ENCODE results near the gene OVOL2.

OVOL2 gene

DNA sequence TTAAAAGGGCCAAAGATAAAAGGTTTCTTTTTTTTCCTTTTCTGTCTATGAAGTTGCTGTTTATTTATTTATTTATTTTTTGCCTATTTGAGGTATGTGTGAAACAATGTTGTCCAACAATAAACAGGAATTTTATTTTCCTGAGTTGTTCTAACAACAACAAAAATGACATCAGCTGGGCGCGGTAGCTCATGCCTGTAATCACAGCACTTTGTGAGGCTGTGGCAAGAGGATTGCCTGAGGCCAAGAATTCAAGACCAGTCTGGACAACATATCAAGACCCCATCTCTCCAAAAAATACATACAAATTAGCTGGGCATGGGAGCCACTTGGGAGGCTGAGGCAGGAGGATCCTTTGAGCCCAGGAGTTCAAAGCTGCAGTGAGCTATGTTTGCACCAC lies 44.8 kb downstream of the OVOL2 start:
- no peak for DNase-seq (ENCODE audit: low read depth)

DNA sequence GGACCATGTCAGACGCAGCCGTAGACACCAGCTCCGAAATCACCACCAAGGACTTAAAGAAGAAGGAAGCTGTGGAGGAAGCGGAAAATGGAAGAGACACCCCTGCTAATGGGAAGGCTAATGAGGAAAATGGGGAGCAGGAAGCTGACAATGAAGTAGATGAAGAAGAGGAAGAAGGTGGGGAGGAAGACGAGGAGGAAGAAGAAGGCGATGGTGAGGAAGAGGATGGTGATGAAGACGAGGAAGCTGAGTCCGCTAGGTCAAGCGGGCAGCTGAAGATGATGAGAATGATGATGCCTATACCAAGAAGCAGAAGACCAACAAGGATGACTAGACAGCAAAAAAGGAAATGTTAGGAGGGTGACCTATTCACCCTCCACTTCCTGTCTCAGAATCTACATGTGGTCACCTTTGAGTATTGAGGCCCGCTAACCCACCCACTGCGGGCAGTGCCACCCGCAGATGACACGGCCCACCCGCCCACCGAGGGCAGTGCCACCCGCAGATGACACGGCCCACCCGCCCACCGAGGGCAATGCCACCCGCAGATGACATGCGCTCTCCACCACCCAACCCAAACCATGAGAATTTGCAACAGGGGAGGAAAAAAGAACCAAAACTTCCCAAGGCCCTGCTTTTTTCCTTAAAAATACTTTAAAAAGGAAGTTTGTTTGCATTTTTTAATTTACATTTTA lies 45.6 kb downstream of the OVOL2 start:
- no peak for DNase-seq (ENCODE audit: low read depth)

DNA sequence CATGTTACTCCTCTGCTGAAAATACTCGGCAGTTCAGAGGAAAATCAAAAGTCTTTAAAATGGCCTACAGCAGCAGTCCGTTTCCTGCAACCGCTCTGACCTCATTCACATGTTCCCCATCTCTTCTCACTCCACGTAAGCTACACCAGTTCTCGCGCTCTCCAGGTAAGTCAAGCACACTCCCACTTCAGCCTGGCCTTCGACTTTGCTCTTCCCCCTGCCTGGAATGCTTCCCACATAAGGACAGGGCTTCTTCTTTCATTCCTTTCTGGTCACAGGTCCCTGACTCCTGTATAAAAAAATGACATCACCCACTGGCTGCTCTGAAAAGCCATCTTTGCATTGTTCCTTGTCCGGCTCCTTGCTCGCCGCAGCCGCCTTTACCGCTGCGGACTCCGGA lies 46.2 kb downstream of the OVOL2 start:
- DNase-seq (ENCODE audit: low read depth), result no peak

DNA sequence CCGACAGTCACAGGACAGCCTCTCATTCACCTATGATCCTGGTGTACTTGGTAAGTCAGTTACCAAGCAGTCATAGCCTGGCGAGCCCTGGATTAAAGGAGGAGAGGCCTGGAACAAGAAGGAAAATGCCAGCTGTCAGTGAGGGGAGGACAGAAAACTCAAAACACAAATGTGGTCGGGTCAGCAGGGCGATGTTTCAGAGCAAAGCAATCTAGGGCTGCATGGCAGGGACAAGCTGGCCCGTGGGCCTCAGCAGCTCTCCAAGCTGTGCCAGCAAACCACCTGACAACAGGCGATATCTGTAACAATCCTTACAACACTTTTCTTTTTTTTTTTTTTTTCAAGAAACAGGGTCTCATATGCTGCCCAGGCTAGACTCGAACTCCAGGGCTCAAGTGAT lies 48.6 kb downstream of the OVOL2 start:
- no peak for DNase-seq (ENCODE audit: low read depth)

DNA sequence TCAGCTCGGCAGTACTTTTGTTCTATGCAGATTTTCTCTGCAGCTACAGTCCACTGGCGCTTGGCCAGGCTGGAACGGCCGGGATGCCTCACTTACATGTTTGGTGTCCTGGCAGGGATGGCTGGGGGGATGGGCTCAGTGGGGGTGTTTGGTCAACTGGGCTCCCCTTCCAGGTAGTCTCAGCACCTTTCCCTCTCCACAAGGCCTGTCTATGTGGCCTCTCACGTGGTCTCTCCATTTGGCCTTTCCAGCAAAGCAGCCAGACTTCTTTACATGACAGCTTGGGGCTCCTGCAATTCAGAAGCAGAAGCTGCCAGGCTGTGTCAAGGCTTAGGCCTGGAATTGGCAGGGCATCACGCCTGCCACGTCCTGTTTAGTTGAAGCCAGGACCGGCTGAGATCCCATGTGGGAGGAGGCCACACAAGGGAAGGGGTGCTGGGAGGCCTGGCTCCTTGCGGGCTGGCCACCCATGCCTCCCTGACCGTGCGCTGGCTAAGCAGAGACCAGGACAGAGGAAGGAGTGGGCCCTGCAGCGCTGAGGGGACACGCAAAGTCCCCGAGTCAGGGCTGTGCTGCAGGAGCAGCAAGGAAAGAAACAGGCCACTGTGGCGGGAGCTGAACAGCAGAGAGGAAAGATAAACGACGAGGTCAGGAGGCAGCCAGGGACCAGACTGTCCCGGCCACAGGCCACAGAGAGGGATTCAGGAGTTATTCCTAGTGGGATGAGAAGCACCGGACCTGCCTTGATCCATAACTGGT lies 50.0 kb downstream of the OVOL2 start:
- DNase-seq (ENCODE audit: low read depth), result no peak

DNA sequence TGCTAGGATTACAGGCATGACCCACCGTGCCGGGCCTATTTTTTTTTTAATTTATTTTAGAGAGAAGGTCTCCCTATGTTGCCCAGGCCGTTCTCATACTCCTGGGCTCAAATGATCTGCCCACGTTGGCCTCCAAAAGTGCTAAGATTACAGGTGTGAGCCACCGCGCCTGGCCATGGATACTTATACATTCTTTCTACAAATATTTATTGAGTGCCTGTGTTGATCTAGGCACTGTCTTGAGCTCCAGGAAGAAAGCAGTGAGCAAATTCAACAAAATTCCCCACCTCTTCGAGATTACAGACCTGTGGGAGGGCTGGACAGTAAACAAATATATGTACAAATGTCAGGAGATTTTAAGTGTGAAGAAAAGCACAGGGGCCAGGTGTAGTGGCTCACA lies 51.0 kb downstream of the OVOL2 start:
- no peak for DNase-seq (ENCODE audit: low read depth)

DNA sequence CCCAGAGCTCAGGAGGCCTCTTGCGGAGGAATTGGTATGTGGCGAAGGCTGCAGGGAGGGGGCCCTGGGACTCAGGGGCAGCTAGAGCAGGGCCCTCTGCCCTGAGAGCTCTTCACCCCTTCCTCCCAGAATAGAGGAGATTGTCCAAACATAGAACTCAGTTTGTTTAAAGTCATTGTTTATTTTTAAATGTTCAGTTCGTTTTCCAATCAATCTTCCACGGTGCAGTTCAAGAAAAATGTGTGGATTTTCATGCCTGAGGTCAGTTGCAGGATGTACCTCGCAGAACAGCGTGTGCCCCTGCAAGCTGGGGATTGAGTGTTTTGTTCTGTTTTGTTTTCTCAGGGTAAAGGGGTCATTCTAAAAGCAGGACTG lies 51.7 kb downstream of the OVOL2 start:
- no peak for DNase-seq (ENCODE audit: low read depth)

DNA sequence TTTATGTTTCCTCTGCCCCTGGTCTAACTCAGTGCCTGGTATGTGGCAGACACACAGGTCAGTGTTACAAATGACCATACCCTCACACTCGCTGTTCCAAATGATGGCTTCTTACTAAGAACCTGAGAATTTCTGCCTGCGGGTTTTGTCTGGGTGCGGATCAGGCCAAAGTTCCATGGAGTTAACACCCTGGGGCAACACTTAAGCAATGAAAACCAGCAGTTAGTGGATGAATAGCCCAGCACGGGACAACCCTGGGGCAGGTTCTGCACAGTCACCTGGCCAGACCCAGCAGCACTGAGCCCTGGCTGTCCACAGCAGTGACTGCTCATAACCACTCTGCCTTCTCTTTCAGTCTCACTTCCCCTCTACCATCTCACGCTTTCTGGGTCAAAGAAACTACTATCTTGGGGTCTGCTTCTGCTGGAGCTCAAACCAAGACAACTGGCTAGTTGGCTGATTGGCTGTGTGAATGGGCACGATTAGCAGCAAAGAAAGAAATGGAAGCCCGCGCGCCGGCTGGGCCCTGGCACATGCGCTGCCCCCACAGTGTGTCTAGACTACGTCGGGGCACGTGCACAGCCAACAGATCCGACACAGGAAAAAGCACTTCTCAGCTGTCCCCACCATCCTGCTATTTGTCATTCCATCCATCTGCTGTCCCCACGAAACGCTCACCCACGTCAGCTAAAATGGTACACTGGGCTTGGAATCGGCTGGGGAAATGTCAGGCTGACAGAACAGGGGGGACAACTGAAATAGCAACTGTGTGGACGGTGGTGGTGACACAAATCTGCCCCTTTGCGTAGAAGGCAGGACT lies 52.3 kb downstream of the OVOL2 start:
- no peak for DNase-seq (ENCODE audit: low read depth)

DNA sequence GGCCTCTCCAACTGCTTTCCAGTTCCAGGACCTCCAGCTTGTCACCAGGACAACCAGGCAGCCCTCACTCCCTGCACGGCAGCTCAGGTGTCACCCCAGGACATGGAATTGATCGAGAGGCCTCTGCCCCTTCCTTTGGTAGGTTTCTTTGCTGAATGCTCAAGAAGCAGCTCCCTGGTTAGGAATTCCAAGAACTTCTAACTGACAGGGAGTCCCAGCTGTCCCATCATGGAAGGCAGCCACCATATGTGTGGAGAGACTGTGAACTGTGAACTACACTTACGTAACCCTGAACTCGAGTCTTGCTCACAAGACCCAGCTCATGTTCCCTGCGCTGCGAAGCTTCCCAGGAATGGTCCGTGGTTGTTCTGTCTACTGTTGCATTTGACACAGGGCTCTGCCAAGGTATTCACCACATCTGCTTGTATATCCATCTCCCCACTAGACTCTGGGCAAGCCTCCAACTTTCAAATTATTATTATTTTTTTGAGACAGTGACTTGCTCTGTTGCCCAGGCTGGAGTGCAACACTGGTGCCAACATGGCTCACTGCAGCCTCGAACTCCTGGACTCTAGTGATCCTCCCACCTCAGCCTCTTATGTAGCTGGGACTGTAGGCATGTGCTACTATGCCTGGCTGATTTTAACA lies 53.2 kb downstream of the OVOL2 start:
- DNase-seq (ENCODE audit: low read depth), result no peak

DNA sequence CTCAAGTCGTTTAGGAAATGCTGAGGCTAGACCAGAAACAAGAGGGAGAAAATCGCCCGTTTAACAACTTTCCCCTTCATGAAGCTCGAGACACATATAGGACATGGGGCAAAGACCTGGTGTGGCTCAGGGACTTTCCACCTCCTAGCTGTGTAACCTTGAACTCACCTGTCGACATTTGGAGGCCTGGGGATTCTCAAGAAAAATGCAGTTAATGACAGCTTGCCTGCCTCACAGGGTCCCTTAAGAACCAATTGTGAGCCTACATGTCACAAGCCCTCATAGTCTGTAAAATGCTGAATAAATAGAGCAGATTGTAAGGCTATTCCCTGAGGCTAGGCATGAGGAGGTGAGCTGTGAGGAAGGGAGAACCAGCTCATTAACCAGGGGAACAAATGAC lies 53.8 kb downstream of the OVOL2 start:
- DNase-seq (ENCODE audit: low read depth), result no peak

DNA sequence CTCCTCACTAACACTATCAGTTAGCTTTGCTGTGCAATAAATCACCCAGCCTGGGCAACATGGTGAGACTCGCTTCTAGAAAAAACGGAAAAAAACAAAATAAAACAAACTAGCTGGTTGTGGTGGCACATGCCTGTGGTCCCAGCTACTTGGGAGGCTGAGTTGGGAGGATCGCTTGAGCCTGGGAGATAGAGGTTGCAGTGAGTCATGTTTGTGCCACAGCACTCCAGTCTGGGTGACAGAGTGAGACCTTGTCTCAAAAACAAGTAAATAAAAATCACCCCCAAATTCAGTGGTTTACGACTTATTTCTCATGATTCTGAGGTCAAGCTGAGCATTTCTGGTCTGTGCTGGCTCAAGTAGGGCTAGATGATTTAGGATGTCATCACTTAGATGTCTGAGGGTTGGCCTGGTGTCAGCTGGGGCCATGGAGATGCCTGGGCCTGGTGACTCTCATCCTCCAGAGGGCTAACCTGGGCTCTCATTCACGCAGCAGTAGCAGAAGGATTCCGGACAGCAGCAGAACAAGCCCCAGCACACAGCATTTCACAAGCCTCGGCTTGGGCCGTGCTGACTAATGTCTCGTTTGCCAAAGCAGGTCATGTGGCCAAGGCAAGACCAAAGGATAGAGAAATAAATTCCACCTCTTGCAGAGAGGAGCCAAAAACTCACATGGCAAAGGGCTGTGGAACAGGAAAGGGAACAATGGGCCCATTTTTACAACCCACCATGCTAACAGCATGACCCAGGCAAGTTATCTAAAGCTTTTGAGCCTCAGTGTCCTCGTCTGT lies 56.4 kb downstream of the OVOL2 start:
- DNase-seq (ENCODE audit: low read depth), result no peak

DNA sequence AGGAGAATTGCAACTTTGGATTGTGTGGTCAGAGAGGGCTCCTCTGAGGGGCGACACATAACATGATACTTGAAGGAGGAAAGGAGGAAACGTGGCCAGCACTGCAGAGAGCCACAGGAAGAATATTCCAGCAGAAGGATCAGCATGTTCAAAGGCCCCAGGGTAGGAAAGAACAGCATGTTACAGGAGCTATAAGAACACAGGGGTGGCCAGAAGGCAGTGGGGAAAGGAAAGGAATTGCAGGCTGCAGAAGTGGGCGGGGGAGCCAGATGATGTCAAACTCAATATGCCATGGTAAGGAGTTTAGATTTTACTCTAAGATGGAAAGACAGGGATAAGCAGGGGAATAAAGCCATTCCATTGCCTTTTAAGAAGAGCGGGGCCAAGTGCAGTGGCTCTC lies 58.1 kb downstream of the OVOL2 start:
- no peak for DNase-seq (ENCODE audit: low read depth)

DNA sequence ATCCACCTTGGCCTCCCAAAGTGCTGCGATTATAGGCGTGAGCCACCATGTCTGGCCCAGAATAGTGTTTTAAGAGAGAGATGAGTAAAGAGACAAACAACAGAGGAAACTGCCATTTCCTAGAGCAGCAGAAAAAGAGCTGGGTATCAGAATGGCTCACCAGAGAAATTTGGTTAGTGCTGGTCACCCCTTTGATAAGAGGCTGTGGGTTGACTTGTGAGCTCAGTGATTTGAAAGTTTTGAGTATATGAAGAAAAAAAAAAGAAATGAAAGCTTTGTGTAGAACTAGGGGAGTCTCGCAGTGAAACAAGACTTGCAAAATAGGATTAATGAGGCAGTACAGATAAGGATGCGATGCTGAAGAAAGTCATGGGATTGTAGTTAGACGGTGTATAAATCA lies 59.3 kb downstream of the OVOL2 start:
- no peak for DNase-seq (ENCODE audit: low read depth)

DNA sequence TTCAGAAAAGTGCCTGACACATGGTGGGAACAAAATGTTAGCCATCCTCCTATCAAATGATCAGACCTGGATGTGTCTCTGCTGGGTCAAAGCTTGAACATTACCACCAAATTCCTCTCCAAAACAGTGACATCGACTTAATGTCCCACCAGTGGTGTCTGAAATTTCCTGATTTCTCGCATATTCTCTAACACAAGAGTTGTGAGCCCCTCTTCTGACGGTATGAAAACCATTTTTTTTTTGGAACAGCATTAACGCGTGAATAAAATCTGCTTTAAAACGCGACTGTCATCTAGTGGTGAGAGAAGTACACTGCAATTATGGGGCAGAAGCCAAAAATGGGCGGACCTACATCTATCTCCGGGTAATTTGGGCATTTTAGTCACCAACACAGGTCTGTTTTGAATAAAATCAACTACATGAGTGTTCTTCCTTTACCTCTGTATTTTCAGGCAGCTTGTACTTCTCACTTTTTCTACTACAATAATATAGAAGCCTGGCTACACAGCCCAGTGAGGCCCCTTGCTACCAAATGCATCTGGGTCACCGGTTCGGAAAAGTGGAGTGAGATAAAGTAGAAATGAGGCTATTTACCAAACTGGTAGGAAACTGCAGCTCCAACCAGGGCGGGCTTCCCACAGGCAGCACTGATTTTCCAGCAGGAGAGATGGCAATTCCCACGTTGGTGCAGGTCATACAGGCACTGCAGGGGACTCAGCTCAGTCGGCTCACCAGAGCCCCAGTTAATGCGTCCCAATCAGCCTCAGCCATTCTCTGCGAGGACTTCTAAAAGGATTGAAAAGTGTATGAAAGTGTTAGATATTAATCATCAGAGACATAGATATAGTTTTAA lies 61.5 kb downstream of the OVOL2 start:
- no peak for DNase-seq (ENCODE audit: low read depth)

DNA sequence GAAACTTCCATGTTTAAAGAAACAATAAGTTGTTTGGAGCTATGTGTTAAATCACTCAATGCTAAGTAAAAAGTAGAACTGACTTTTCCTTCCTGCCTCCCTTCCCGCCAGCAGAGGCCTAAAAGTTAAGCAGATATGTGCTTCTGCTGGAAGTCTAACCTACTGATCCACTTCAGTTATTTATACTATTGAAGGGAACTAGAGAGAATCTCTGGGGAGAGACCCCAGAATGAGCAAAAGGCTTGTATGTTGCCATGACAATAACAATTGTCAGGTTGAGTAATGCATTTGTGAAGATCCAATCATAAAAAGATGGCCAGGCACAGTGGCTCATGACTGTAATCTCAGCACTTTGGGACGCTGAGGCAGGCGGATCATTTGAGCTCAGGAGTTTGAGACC lies 64.2 kb downstream of the OVOL2 start:
- no peak for DNase-seq (ENCODE audit: low read depth)

DNA sequence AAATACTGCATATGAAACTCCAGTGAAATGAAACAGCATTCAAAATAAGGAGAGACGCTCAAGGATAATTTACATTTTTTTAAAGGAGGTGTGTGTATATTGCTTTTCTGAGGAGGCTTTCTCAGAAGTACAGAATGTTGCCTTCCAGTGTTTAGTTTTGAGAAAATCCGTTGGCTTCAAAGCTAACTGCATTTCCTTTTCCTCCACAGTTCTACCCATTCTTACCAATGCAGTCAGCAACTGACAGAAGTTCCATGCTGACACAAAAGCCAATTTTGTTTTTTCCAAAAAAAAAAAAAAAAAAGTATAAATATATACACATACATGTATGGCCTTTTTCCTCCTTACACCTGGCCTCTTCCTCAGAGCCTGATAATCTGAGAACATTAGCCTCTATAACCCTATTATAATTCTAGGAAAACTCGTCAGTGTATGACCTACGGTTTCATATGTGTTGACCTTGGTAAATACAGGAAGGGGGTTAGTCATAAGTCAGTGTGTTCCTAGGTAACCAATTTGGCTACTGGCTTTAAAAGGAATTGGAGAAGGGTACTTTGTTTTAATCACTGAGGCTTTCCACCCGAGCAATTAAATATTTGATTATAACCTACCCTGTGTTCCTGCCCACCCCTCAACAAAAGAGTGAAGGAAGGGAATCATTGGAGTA lies 64.7 kb downstream of the OVOL2 start:
- DNase-seq (ENCODE audit: low read depth), result no peak

DNA sequence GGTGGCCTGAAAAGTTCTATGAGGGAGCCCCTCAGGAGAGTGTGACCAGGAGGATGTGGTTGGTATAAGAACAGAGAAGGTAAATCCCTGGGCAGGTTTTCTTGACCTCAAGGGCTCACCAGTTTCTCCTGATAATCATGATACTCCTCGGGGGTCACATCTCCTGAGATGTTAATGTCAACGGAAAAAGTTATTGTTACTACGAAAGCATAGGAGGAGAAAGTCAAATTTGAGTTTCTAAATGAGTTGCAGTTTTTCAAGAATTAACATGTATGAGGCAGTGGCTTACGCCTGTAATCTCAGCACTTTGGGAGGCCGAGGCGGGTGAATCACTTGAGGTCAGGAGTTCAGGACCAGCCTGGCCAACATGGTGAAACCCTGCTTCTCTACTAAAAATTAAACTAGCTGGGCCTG lies 65.5 kb downstream of the OVOL2 start:
- DNase-seq (ENCODE audit: low read depth), result no peak

DNA sequence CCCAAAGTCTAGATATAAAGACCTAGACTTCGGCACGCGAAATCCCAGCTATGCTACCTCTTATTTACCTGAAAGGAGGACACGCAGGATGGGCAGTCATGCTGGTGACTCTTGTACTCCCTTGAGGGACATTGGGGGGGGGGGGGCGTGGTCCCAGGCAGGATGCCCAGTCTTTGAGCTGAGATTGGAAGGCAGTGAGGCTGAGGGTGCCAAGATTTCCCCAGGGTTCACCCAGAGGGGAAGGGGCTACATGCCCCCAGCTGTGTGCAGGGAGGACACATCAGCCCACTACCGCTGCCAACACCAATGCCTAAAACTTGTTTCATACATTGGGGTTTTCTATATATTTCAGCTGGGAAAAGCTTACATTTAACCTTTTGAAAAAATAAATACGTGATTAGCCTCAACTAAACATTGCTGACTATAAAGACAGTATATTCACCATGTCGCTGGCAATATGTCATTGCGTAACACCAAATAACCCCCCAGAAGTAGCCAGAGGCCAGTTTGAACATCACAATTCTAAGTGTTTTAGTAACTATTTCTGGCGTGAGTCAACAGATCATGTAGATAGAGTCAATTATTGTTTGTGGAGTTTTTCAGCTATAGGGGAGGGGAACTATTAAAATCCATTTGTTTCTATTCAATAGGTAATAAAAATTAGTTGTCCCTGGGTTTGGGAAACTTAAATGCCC lies 67.3 kb downstream of the OVOL2 start:
- no peak for DNase-seq (ENCODE audit: low read depth)

DNA sequence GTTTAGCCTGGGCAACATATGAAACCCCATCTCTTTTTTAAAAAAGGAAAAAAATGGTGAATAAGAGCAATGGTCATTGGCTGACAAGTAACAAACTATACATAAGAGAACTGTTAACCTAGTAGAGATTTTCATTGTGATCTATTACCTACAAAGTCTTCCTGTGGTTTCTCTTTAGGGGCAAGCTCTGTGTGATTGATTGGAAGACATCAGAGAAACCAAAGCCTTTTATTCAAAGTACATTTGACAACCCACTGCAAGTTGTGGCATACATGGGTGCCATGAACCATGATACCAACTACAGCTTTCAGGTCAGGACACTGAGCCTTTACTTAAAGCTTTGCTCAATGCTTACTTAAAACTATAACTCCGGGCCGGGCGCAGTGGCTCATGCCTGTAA lies 69.7 kb downstream of the OVOL2 start:
- no peak for DNase-seq (ENCODE audit: low read depth)

All from stimulated activated CD8-positive, alpha-beta memory T cell treated with anti-CD3 and anti-CD28 coated beads, Interleukin-15, amount 100 ng/mL, for 24 hours (primary cell).